HG02763 (cell line): ENCODE measurements around the gene IQCM.
"Not testable (repeated sequence)": the region's sequence is repeated elsewhere in the genome, so short reads cannot be mapped to it uniquely, and the experiment has no call there.

Source experiments
- ATAC-seq: cut with Tn5 transposase; IDR thresholded peaks from one replicate; pipeline ENCODE4 v1.9.1; 2021; ENCODE audit warnings: mild to moderate bottlenecking, moderate library complexity; ENCODE audit not compliant: unreplicated experiment

Gene IQCM

DNA sequence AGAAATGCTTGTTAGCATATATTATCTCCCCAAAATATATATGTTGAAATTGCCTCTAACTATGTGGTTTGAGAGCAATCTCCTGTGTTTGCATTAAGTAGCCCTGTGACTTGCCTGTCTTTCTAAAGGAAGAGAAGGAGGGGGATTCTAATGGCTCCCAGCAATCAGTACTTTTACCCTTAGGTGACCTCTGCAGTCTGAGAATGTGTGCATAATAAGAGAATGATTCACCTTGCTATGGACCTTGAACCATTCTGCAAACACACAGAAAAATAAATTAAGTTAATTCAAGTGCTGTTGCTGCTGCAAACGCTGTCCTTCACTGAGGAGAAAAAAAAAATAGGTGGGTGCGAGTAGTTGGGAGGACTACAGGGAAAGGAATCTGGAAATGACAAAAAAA lies 322.2 kb downstream of the IQCM start:
- ATAC-seq, result no peak

- ATAC-seq, result no peak
Observed at GRCh38 chr4:149489321-149489720, 326.3 kb downstream of the IQCM start.

DNA sequence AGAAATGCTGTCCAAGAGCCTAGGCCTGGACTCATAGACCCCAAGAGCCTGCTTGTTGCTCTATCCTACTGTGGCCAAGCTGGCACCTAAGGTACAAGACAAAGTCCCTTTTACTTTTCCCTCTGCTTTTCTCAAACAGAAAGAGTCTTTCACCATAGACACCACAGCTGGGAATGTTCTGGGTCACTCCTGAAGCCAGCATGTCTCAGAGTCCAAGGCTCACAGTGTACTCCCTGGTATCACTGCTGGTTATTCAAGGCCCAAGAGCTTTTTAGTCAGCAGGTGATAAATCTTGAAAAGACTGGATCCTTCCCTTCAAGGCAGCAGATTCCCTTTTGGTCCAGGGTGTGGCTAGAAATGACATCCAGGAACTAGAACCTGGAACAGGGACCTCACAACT lies 328.8 kb downstream of the IQCM start:
- no peak for ATAC-seq

DNA sequence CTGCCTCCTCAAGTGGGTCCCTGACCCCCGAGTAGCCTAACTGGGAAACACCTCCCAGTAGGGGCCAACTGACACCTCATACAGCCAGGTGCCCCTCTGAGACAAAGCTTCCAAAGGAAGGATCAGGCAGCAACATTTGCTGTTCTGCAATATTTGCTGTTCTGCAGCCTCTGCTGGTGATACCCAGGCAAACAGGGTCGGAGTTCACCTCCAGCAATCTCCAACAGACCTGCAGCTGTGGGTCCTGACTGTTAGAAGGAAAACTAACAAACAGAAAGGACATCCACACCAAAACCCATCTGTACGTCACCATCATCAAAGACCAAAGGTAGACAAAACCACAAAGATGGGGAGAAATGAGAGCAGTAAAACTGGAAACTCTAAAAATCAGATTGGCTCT lies 347.0 kb downstream of the IQCM start:
- ATAC-seq, result not testable (repeated sequence)

- no peak for ATAC-seq
Observed at GRCh38 chr4:149466446-149466845, 349.2 kb downstream of the IQCM start.

GRCh38 chr4:149465955-149466354 lies 349.7 kb downstream of the IQCM start:
- no peak for ATAC-seq

DNA sequence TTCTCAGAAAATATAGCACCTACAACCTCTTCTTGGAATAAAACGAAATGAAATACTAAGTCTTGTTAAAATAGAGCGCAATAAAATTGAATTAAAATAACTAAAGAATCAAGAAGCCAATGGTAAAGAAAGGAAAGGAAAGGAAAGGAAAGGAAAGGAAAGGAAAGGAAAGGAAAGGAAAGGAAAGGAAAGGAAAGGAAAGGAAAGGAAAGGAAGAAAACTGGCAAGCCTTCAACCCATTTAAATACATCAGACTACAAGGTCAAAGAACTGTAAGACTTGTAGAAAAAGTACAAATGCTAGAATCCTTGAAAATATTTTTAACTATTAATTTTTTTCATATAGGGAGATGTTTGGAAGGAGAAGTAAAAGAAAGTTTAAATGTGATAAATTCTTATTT lies 372.1 kb downstream of the IQCM start:
- ATAC-seq, result no peak

- no peak for ATAC-seq
Observed at GRCh38 chr4:149441338-149441737, 374.3 kb downstream of the IQCM start.

GRCh38 chr4:149426461-149426860 lies 389.2 kb downstream of the IQCM start:
- no peak for ATAC-seq

- ATAC-seq, result no peak
Observed at GRCh38 chr4:149409555-149409962, 406.1 kb downstream of the IQCM start.

GRCh38 chr4:149409146-149409545 lies 406.5 kb downstream of the IQCM start:
- ATAC-seq, result no peak

- ATAC-seq, result no peak
Observed at GRCh38 chr4:149404143-149404542, 411.5 kb downstream of the IQCM start.

DNA sequence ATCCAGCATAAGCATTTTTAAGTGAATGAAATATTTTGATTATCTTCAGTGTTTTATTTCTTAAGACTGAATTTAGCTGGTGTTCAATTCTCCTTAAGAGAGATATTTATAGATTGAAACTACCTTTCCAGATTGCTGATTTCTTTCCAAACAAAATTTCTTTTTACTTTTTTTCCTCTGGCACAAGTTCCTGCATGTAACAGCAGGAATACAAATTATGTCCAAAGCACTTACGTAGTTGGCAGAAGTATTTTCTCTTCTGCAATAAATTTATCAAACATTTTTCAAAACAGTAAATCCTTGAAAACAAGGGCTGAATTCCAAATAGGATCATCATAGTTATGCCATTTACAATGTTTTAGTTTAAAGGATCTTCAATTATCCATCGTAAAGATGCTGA lies 412.6 kb downstream of the IQCM start:
- ATAC-seq, result no peak

DNA sequence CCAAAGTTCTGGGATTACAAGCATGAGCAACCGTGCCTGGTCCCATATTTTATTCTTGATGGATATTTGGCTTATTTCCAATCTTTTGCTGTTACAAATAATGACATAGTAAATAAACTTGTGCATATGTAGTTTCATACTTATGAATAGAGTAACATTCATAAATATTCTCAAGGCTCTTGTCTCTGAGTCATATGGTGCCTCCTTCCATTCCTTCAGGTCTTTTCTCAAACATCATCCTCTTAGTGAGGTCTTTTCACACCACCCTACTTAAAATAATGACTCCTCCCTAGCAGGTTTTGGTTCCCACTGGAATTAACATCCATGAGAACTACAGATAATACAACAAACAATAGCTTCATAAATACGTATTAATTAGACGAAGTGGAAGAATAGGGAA lies 416.6 kb downstream of the IQCM start:
- no peak for ATAC-seq

DNA sequence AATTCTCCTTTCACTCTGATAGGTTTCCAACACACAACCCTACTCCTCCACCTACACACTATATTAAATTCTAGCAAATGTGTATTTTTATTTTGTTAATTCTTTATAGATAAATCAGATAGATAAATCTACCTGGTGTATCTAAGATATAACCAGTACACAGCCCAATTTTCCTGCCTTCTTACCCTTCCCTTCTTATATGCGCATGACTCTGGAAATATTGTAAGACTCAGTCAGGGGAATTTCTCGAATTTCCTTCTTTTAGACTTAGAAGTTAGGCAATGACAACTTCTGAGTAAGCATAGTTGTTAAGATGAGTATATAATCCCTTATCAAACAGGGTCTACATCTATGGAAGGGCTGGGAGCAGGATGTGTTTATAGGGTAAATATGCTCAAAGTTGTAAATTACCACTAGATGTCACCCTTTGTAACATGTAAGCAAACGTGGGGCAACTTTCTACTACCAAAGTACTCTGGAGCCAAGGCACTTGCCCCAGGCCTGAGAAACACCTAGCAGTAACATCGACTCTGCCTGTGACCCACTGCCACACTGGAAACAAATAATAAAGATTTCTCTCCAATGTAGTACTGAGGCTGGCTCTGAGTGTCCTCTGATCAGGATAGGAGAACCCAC lies 444.7 kb downstream of the IQCM start:
- no peak for ATAC-seq

DNA sequence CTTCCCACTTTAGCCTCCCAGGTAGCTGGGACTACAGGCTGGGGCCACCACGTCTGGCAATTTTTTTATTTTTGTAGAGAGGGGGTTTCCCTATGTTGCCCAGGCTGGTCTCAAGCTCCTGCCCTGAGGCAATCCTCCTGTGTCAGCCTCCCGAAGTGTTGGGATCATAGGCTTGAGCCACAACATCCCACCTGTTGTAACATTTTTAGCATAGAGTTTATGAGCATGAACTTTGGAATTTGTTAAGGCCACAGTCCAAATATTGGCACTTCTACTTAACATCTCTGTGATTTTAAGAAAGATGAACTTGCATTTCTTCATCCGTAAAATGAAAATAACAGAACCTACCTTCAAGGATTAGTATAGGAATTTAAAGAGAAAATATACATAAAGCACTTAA lies 445.6 kb downstream of the IQCM start:
- no peak for ATAC-seq

- ATAC-seq, result no peak
Observed at GRCh38 chr4:149353241-149353640, 462.4 kb downstream of the IQCM start.

- ATAC-seq, result no peak
Observed at GRCh38 chr4:149349541-149349940, 466.1 kb downstream of the IQCM start.

DNA sequence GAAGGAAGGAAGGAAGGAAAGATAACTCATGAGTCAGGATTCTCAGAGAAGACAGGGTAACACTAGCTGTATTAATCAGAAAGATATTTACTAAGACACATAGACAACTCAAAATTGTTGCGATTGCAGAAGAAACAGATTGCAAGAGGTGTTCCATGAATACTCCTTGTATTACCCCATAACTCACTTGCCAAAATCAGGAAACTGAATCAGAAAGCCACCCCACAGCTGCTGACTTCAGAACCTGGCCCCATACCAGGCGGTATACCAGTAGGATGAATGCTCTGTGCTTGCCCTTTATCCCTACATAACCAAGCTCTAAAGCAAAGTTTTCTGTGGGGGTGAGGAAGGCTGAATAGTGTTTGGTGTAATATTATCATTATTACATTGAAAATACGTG lies 468.5 kb downstream of the IQCM start:
- no peak for ATAC-seq

GRCh38 chr4:149345424-149345823 lies 470.2 kb downstream of the IQCM start:
- no peak for ATAC-seq

- no peak for ATAC-seq
Observed at GRCh38 chr4:149344436-149344835, 471.2 kb downstream of the IQCM start.

GRCh38 chr4:149343614-149344013 lies 472.0 kb downstream of the IQCM start:
- no peak for ATAC-seq

GRCh38 chr4:149341117-149341516 lies 474.5 kb downstream of the IQCM start:
- ATAC-seq, result not testable (repeated sequence)
